ENCODE measurements around the gene TTC33. TPM values are rescaled to one million over a fixed set of nuclear protein-coding genes. Genes with fewer than 3 reads are reported as not detected.

Gene TTC33
- total RNA-seq, 3 donors from 2014 or later, result 17.6 to 28.1 (median 18.4) TPM

DNA sequence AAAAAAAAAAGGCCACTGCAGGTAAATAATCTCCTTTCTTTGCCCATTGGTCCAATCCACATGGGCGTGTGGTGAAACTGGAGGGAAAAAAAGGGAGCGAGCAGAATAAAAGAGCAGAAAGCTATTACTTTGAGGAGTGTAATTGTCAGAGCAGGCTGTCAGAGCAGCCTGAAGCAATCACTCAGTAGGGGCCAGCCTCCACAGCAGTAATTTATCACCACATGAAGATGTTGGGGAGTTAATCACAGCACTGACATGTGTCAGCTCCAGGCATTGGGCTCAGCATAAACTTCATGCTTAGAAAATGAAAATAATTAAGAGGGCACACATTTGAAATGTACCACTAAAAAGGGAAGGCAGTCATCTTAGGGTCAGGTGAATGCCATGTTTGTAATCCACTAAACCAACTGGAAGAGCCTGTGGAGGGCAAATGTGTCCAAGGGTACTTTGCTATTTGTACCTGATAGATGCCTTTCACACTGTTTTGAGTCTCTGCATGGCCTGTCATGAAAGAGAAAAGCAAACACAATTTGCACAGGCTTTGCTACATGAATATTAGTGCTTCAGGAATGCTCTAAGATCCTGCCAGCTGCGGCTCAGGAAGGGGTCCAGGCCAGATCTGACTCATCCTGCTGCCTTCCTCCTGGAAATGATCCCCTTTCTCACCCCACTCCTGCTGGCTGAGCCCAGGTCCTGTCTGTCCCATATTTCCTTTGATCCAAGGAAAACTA lies 79.0 kb downstream of the TTC33 start:
- DNase-seq (ENCODE audit: low spot score in 2 of 2), result no peak
- H3K27me3 ChIP-seq, result no peaks in the 10 kb centered on the region
- TF ChIP-seq POLR2A (IDR thresholded peaks at IDR 0.05), result no peak
- no peak for TF ChIP-seq POLR2AphosphoS5 (IDR thresholded peaks at IDR 0.05)
- TF ChIP-seq, protein P1, sequence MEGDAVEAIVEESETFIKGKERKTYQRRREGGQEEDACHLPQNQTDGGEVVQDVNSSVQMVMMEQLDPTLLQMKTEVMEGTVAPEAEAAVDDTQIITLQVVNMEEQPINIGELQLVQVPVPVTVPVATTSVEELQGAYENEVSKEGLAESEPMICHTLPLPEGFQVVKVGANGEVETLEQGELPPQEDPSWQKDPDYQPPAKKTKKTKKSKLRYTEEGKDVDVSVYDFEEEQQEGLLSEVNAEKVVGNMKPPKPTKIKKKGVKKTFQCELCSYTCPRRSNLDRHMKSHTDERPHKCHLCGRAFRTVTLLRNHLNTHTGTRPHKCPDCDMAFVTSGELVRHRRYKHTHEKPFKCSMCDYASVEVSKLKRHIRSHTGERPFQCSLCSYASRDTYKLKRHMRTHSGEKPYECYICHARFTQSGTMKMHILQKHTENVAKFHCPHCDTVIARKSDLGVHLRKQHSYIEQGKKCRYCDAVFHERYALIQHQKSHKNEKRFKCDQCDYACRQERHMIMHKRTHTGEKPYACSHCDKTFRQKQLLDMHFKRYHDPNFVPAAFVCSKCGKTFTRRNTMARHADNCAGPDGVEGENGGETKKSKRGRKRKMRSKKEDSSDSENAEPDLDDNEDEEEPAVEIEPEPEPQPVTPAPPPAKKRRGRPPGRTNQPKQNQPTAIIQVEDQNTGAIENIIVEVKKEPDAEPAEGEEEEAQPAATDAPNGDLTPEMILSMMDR (IDR thresholded peaks at IDR 0.05), result no peak
- H3K36me3 ChIP-seq, result no peaks in the 10 kb centered on the region
- peak overlapping the region; percentile 17 to 64 for H3K27ac ChIP-seq
- no peak overlapping the region for H3K4me3 ChIP-seq
- H3K4me1 ChIP-seq, result peaks cover 0 to 3% of the 10 kb centered on the region in 2 donors
- intact Hi-C loops (cut with DNase I; ENCODE audit: low total_unique reads), result no loop called here
- no peaks in the 10 kb centered on the region for H3K9me3 ChIP-seq

DNA sequence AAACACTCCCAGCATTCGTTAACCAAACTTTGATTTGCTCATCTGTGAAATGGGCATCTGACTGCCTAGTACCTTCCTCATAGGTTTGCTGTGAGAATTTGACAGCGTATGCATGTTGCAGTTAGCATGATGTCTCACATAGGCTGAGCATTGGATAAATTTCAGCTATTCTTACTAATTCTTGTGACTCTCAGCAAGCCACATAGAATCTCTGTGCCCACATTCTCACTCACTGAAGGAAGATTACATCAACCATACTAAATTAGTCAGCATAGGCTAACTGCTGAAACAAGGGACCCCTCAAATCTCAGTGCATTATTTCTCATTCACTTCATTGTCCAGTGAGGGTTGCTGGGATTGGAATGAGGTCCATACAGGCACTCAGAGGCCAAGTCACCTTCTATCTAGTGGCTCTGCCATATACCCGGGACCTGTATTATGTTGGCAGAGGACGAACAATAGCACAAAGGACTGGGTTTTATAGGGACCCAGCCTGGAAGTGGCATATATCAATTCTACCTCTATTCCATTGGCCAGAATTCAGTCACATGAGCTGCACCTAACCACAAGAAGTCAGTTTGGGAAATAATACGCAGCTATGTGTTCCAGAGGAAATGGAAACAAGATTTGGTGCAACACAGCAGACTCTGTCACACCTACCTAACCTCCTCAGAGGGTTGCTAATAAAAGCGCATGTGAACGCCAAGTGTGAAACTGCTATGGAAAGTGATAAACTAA lies 80.2 kb downstream of the TTC33 start:
- TF ChIP-seq POLR2A (IDR thresholded peaks at IDR 0.05), result no peak
- TF ChIP-seq, protein P1 (IDR thresholded peaks at IDR 0.05), result no peak
- TF ChIP-seq POLR2AphosphoS5 (IDR thresholded peaks at IDR 0.05), result no peak
- Histone ChIP-seq H3K27me3 (no peaks in the 10 kb centered on the region), H3K27ac (no peak overlapping the region), H3K4me3 (no peak overlapping the region), H3K9me3 (no peaks in the 10 kb centered on the region), H3K4me1 (peaks cover 0 to 3% of the 10 kb centered on the region in 2 donors), H3K36me3 (no peaks in the 10 kb centered on the region)
- DNase-seq (ENCODE audit: low spot score in 2 of 2), result no peak
- intact Hi-C loops (cut with DNase I; ENCODE audit: low total_unique reads), result no loop called here

DNA sequence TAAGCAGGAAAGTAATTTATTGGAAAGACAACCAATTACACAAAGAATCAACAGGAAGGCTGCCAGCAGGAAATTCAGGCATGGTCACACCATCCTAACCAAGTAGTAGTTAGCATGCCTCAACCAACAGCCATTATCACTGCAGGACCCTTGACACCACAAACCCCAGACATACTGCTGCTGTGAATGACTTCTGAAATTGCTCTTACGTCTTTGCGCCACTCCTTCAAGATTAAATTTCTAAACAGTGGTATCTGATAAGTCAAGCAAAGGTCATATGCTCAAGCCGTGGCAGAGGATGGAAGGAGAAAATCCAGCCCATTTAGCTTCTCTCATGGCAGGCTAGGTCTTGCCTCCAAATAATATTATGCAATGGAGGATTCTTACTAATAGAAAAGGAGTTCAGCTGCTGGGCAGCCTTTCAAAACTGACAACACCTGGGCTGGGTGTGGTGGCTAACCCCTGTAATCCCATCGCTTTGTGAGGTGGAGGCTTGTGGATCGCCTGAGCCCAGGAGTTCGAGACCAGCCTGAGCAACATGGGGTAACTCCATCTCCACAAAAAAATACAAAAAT lies 81.0 kb downstream of the TTC33 start:
- H3K27ac ChIP-seq, result no peak overlapping the region
- no peaks in the 10 kb centered on the region for H3K36me3 ChIP-seq
- DNase-seq (ENCODE audit: low spot score in 2 of 2), result no peak
- H3K9me3 ChIP-seq, result no peaks in the 10 kb centered on the region
- TF ChIP-seq POLR2AphosphoS5 (IDR thresholded peaks at IDR 0.05), result no peak
- TF ChIP-seq, protein P1 (IDR thresholded peaks at IDR 0.05), result no peak
- TF ChIP-seq POLR2A (IDR thresholded peaks at IDR 0.05), result no peak
- H3K4me1 ChIP-seq, result peaks cover 0 to 3% of the 10 kb centered on the region in 2 donors
- H3K4me3 ChIP-seq, result no peak overlapping the region
- no peaks in the 10 kb centered on the region for H3K27me3 ChIP-seq
- intact Hi-C loops (cut with DNase I; ENCODE audit: low total_unique reads), result no loop called here

DNA sequence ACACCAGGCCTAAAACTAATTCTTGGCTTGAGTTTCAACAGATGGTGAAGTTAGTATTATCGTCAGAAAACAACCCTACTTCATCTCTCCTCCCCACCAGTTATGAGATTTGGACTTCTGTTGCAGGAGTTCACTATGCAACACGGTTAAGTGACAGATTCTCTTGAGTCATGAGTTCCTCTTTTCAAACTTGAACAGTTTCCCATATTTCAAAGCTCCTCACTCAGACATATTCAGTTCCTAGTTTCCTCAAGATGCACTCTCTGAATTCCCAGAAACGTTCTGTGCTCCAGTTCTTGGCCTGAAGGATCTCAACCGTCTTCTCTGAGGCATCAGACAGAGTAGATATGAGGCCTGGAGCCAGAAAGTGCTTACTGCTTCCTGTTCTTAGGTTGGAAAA lies 83.3 kb downstream of the TTC33 start:
- no peaks in the 10 kb centered on the region for H3K27me3 ChIP-seq
- TF ChIP-seq, protein P1 (IDR thresholded peaks at IDR 0.05), result no peak
- no peak for TF ChIP-seq POLR2A (IDR thresholded peaks at IDR 0.05)
- no peak for TF ChIP-seq POLR2AphosphoS5 (IDR thresholded peaks at IDR 0.05)
- no peak for DNase-seq (ENCODE audit: low spot score in 2 of 2)
- peaks cover 0 to 3% of the 10 kb centered on the region in 2 donors for H3K4me1 ChIP-seq
- no peaks in the 10 kb centered on the region for H3K9me3 ChIP-seq
- no peak overlapping the region for H3K4me3 ChIP-seq
- no peaks in the 10 kb centered on the region for H3K36me3 ChIP-seq
- intact Hi-C loops (cut with DNase I; ENCODE audit: low total_unique reads), result no loop called here
- no peak overlapping the region for H3K27ac ChIP-seq
